Measurements from ENCODE around the gene PON1. TPM values are rescaled to one million over a fixed set of nuclear protein-coding genes. Genes with fewer than 3 reads are reported as not detected.

PON1 gene
- total RNA-seq, 4 donors from 2014 or later: not detected

- no peak for TF ChIP-seq POLR2A (IDR thresholded peaks at IDR 0.05)
- TF ChIP-seq CTCF (IDR thresholded peaks at IDR 0.05): no peak
- Histone ChIP-seq H3K27me3 (no peaks in the 10 kb centered on the region), H3K9me3 (no peaks in the 10 kb centered on the region), H3K27ac (no peak overlapping the region), H3K36me3 (no peaks in the 10 kb centered on the region), H3K4me1 (no peaks in the 10 kb centered on the region), H3K4me3 (no peak overlapping the region)
- DNase-seq: no peak
- intact Hi-C loops (cut with DNase I; ENCODE audit: low total_unique reads): no loop called here
Observed at GRCh38 chr7:95323410-95324129, 762 bp downstream of the PON1 start.

- H3K27me3 ChIP-seq: no peaks in the 10 kb centered on the region
- H3K4me1 ChIP-seq: no peaks in the 10 kb centered on the region
- no peak overlapping the region for H3K4me3 ChIP-seq
- intact Hi-C loops (cut with DNase I; ENCODE audit: low total_unique reads): no loop called here
- H3K9me3 ChIP-seq: no peaks in the 10 kb centered on the region
- H3K36me3 ChIP-seq: no peaks in the 10 kb centered on the region
- TF ChIP-seq CTCF (IDR thresholded peaks at IDR 0.05) (no peak), POLR2A (IDR thresholded peaks at IDR 0.05) (no peak)
- DNase-seq: no peak
- no peak overlapping the region for H3K27ac ChIP-seq
Observed at GRCh38 chr7:95322854-95323253, 1.5 kb downstream of the PON1 start.

GRCh38 chr7:95322396-95322795 lies 1.9 kb downstream of the PON1 start:
- Histone ChIP-seq H3K36me3 (no peaks in the 10 kb centered on the region), H3K27ac (no peak overlapping the region), H3K9me3 (no peaks in the 10 kb centered on the region), H3K4me1 (no peaks in the 10 kb centered on the region), H3K27me3 (no peaks in the 10 kb centered on the region), H3K4me3 (no peak overlapping the region)
- no peak for DNase-seq
- intact Hi-C loops (cut with DNase I; ENCODE audit: low total_unique reads): no loop called here
- TF ChIP-seq CTCF (IDR thresholded peaks at IDR 0.05) (no peak), POLR2A (IDR thresholded peaks at IDR 0.05) (no peak)

- TF ChIP-seq POLR2A (IDR thresholded peaks at IDR 0.05) (no peak), CTCF (IDR thresholded peaks at IDR 0.05) (no peak)
- DNase-seq: no peak
- no peaks in the 10 kb centered on the region for H3K27me3 ChIP-seq
- H3K36me3 ChIP-seq: no peaks in the 10 kb centered on the region
- H3K4me1 ChIP-seq: no peaks in the 10 kb centered on the region
- intact Hi-C loops (cut with DNase I; ENCODE audit: low total_unique reads): no loop called here
- no peak overlapping the region for H3K4me3 ChIP-seq
- no peak overlapping the region for H3K27ac ChIP-seq
- H3K9me3 ChIP-seq: no peaks in the 10 kb centered on the region
Observed at GRCh38 chr7:95321720-95322119, 2.6 kb downstream of the PON1 start.

GRCh38 chr7:95320651-95321050 lies 3.7 kb downstream of the PON1 start:
- intact Hi-C loops (cut with DNase I; ENCODE audit: low total_unique reads): no loop called here
- H3K4me3 ChIP-seq: no peak overlapping the region
- no peaks in the 10 kb centered on the region for H3K36me3 ChIP-seq
- H3K9me3 ChIP-seq: no peaks in the 10 kb centered on the region
- no peaks in the 10 kb centered on the region for H3K27me3 ChIP-seq
- TF ChIP-seq POLR2A (IDR thresholded peaks at IDR 0.05) (no peak), CTCF (IDR thresholded peaks at IDR 0.05) (no peak)
- DNase-seq: no peak
- no peaks in the 10 kb centered on the region for H3K4me1 ChIP-seq
- H3K27ac ChIP-seq: no peak overlapping the region

Data from uterus (tissue), 4 donors.